HG03378 (cell line): Measurements from ENCODE around the gene APAF1.
"Not testable (repeated sequence)": the region's sequence is repeated elsewhere in the genome, so short reads cannot be mapped to it uniquely, and the experiment has no call there.

Source experiments
- ATAC-seq: cut with Tn5 transposase; IDR thresholded peaks from one replicate; pipeline ENCODE4 v1.9.1; 2021; ENCODE audit warnings: mild to moderate bottlenecking, moderate library complexity; ENCODE audit not compliant: unreplicated experiment

Gene APAF1

DNA sequence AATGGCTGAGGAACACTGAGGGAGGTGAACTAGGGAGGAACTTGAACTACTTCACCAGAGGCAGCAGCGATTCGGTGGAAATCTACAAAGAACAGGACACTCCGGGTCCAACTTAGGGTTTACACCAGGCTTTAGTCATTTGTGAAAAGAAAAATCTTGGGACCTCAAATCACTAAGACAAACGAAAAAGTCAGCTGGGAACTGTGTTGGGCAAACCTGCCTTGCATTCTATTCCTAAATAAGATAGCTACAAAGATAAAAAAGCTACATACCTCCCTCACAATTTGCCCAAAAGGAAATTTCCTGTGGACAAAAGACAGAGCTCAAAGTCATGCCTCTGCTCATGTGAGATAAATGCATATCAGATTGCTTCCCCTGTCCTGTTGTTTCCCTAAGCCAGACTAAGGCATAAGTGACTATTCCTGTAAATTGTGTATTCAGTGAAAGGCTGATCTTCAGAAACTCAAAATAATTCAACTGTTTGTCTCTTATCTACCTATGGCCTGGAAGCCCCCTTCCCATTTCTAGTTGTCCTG is 106.6 kb downstream of the APAF1 start:
- no peak for ATAC-seq

- no peak for ATAC-seq
These were observed 107.6 kb downstream of the APAF1 start for GRCh38 chr12:98752726-98753125.

DNA sequence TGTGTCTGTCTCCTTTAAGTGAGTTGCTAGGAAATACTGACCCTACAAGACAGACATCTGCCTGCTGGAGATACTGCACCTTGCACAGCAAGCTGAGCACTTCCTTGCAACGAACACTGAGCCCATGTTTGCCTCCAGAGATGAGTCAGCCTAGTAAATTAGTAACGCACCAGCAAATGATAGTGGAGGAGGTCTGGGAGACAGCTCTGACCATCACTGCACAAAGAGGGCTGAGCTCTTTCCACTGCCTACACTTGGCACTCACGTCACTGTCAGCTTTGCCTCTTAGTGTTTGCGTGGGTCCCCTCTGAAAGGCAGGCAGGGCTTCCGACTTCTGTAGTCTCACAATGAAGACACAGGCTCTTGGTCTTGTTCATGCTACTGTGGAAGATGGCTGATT is 109.0 kb downstream of the APAF1 start:
- ATAC-seq: peak; percentile 100

- ATAC-seq: not testable (repeated sequence)
These were observed 110.8 kb downstream of the APAF1 start for GRCh38 chr12:98755855-98756254.

DNA sequence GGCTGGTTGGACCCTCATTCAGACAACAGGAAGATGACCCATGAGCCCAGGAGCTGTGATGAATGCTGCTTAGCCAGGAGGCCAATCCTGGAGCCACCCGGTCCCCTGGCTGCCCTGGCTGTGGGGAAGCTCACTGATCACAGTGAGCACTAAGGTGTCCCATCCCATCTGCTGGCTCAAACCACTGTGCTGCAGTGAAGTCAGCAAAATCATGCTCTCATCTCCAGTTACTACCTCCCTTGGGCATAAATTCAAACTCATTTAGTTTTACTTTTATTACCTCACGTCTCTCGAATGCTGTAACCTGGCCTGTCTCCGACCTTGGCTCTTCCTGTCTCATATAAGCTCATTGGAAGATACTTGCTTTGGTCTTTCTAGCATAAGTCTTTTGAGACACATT is 112.4 kb downstream of the APAF1 start:
- no peak for ATAC-seq

GRCh38 chr12:98758331-98758730 is 113.2 kb downstream of the APAF1 start:
- ATAC-seq: no peak

- ATAC-seq: no peak
These were observed 118.6 kb downstream of the APAF1 start for GRCh38 chr12:98763656-98764055.

DNA sequence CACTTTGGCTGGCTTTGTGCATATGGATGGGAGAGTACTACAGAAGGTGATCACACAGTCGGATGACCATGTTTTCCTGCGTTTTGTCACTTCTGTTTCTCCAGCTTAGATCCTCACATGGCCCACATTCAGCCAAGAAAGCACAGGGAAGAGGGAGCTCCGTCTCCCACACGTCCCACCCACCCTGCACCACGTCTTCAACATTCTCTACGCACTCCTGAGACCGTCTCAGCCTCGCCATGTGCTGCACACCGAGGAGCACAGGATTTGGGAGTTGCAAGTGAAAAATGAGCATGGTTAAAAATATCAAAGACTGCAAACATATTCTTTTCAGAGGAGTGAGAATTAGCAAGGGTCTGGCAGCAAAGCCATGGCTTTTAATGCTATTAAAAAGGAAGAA is 122.2 kb downstream of the APAF1 start:
- no peak for ATAC-seq

DNA sequence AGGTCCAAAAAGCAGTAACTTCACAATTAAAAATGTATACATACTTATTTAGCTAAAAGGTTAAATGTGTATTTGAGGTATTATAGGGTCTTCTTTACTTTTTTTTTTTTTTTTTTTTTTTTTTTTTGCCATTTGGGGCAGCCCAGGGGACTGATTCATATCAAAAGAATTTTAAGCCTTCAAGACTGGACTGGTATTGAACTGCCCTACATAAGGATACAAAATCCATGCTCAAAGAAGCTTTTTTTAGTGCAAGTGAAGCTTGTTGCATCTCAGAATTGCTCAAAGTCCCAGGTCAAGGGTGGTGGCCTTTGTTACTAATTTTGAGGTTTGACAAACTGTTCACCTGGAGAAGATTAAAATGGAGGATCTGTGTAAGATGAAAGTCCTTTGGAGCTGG is 124.0 kb downstream of the APAF1 start:
- no peak for ATAC-seq

DNA sequence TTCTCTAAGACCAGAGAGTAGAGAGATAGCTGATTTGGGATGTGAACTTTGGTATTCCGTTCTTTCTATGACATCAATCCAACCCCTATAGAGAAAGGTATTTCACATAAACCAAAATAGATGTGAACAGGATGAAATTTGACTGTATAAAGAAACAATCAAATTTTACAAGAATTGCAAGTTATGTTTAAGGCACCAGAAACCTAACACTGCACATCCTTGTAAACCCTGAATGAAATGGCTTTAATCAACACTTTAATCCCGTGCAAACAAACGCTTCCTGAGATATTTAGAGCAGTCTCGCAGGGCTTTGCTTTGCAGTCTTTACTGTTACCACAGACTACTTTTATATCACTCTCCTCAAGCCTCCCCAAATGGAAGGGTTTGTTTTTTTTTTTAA is 125.1 kb downstream of the APAF1 start:
- ATAC-seq: no peak

DNA sequence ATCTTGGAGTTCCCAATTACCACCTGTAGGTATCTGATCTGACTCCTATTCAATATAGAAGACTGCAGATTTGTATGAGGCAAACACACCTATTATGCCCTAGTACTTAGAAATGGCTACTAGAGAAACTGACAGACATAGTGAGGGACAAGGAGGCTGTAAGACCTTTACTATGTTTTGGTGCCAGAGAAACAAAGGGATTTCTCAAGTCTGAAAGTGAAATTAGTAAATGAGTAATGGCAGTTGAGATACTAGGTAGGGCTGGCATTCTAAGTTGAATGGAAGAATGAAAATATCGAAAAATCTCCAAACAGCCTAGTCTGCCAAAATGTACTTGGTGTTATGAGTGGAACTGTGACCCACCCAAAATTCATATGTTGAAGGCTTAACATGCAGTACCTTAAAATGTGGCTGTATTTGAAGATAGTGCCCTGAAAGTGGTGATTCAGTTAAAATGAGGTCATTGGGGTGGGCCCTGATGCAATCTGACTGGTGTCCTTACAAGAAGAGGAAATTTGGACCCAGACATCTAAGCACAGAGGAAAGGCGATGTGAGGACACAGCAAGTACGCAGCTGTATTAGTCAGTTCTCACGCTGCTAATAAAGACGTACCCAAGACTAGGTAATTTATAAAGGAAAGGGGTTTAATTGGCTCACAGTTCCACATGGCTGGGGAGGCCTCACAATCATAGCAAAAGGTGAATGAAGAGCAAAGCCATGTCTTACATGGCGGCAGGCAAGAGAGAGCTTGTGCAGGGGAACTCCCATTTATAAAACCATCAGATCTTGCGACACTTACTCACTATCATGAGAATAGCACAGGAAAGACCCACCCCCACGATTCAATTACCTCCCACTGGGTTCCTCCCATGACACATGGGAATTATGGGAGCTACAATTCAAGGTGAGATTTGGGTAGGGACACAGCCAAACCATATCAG is 127.0 kb downstream of the APAF1 start:
- ATAC-seq: no peak

DNA sequence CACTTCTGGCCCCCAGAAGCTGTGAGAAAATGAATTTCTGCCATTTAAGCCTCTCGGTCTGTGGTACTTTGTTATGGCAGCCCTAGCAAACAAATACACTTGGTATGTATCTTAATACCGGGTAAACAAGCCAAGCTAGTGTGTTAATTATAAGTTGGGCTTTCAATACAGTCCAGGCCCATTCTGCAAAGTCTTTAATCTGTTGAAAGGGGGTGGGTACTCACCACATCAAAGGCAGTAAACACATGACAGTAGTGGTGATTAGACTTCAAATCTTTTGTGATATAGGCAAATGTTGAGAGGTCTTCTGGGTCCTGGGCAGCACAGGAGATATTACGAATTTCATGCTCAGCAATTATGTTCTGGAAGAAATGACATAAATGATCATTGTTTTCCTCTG is 127.7 kb downstream of the APAF1 start:
- ATAC-seq: no peak

DNA sequence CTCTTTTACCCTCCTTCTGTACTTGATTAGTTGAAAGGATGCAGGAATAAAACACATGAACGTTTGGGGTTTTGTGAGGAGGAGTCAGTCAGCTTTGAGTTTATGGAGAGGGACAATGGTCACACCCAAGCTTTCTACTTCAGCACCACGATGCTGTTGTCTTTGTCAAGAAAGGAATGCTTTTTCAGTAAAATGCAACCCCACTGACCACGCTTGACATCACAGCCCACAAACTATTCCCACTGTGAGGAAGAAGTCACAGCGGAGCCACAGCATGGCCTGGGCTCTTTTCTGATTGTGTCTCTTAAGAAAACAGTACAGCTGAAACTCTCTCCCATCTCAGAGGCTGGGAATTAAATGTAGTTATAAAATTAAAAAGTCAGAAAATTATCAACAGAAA is 135.2 kb downstream of the APAF1 start:
- no peak for ATAC-seq

GRCh38 chr12:98783420-98783819 is 138.3 kb downstream of the APAF1 start:
- no peak for ATAC-seq
